Ovary (tissue), 3 donors: ENCODE data around the gene CD7.

Experiments
- CTCF ChIP-seq, 3 donors: fragments of 450-650 bp in 2 of 3; fragments of 200-600 bp in 1 of 3; IDR thresholded peaks; one replicate each; pipeline versions ENCODE4 v1.5.1 to v1.8.0; 2016 to 2022; ENCODE audit warnings: antibody characterized with exemption in 3 of 3, mild to moderate bottlenecking in 1 of 3
- EP300 ChIP-seq: sonication (generic); formaldehyde crosslinking; IDR thresholded peaks from one replicate; pipeline ENCODE4 v1.6.1; 2017; ENCODE audit warnings: antibody characterized with exemption
- POLR2A ChIP-seq: fragments of 450-650 bp; IDR thresholded peaks from one replicate; pipeline ENCODE4 v1.6.1; 2017; ENCODE audit warnings: antibody characterized with exemption, mild to moderate bottlenecking, moderate library complexity
- donor health status: DM: no; HTN: no; CAD: no.

DNA sequence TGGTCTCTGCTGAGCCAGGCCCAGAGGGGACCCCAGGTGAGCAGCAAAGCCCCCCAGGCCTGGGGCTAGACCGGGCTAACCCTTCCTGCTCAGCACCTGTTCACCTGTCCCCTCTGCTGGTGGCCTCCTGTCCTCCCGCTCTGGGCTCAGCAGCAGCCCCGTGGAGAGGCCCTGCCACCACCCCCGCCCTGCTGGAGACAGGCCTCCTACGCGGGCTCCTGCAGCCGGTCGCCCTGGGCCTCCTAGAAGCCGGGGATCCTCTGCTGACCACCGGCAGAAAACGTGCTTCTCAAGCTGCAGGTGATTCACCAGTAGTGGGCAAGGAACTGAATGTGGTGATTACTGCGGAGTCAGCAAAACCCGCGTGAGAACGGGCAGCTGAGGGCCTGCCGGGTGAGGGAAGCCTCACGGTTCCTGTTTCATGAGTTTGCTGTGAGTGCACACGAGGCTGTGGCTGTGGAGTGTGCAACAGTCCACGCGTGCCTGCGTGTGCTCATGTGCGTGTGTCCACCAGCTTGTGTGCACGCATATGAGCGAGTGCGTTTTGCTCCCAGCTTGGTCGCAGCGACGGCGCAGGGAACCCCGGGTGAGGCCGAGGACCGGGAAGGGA is 15.4 kb upstream of the CD7 start:
- TF ChIP-seq EP300: no peak
- TF ChIP-seq CTCF (IDR thresholded peaks at IDR 0.05): no peak
- no peak for TF ChIP-seq POLR2A
